NCI-H1930 (cell line): ENCODE results near the gene GABRR2.

Experiments
- DNase-seq, 2 experiments: peaks; one replicate each; lab custom pipeline; 2025; lab: John Stamatoyannopoulos, UW

The GABRR2 gene

DNA sequence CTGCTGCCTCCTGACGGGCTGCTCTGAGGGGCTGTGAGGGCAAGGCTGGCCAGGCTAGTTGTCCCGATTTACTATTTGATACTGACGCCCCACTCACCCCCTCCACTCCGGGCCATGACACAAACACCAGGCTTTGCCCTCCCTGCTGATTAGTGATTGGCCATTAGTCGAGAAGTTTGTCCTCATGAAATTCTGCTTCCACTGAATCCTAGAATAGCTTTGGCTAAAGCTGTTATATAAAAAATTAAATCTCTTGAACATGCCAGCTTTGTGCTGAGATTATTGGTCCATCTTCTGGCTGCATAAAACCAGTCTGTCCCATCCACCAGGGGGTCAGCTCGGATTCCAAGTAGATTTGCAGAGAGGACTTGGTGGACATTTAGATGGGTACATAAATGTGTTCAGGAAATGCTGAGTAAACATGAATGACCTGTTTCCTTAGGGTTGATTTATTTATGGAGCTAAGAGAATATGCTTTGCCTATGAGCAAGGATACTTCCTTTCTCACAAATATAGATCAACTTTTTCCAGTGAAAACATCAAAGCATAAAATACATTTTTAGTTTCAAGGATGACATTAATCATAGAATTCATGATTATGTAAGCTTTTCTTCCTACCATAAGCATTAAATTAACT lies at the start of gene GABRR2:
GABRR2 (minus strand) TSS at position 51 of the 637 bp plus-strand sequence. CDS start 134 bp downstream, outside the sequence.
- no peak for DNase-seq

GRCh38 chr6:89364586-89364985 lies 49.5 kb upstream of the GABRR2 start:
- no peak for DNase-seq

- DNase-seq = no peak
Measured at GRCh38 chr6:89361171-89361570, 46.1 kb upstream of the GABRR2 start.

DNA sequence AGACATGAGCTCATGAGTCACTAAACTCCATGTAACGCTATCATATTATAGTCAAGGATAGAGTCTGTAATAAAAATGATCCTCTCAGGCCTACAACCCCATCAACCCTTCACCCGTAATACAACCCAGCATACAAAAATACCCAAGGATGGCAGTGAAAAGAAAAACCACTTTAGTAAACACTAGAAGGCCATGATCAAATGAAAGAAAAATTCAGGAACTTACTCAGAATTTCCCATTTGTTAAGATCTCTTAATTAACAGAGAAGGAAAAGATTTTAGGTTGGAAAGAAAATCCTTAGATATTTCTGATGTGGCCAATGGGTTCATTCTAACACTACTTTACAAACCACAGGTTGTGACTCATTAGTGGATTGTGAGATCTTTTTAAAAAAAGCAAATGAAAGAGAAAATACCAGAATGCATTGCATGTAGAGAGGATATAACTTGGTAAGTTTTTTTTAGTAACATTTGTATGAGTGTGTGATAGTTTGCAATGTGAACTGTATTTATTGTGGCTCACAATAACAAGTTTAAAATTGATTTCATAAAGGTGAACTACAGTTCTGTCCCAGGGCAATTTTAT lies 45.4 kb upstream of the GABRR2 start:
- no peak for DNase-seq

- DNase-seq = no peak
Measured at GRCh38 chr6:89359561-89359960, 44.5 kb upstream of the GABRR2 start.

GRCh38 chr6:89357390-89357789 lies 42.3 kb upstream of the GABRR2 start:
- no peak for DNase-seq

GRCh38 chr6:89356642-89357170 lies 41.6 kb upstream of the GABRR2 start:
- DNase-seq = no peak

DNA sequence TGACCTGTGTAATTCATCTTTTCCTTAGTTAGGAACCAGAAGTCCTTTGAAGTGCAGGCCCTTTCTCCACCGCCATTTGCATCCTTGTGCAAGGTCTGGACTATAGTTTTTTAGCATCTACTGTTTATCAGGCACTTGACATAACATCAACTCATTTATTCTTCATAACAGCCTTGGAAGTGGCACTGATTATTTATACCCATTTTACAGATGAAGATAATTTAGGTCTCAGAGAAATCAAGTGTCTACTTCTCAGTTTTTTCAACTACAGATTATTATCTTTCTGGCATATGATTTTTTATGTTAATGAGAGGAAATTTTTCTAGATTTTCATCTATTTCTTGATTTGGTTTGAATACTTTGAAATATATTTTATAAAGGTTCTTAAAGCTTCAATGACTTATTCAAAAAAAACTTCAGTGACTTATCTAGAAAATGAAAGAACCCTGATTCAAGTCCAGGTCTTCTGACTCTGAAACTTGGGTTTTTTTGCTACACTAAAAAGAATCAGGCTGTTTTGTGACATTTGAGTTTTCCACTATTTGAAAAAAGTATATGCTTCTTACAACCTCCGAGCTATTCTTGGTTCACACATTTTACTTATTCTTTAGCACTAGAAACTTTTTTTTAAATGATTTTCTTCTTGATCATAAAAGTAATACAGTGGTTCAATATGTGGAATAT lies 40.6 kb upstream of the GABRR2 start:
- DNase-seq = no peak

GRCh38 chr6:89353702-89354392 lies 38.7 kb upstream of the GABRR2 start:
- peak; percentile 57 to 75 for DNase-seq

- DNase-seq = no peak
Measured at GRCh38 chr6:89353118-89353556, 38.0 kb upstream of the GABRR2 start.

- DNase-seq = peak in 1 of 2 experiments; percentile 44
Measured at GRCh38 chr6:89352278-89353117, 37.4 kb upstream of the GABRR2 start, which contains the start of gene UBE2J1. TSS of gene UBE2J1 (minus strand) at chr6:89352722. CDS start at chr6:89352569, 153 bp downstream.

GRCh38 chr6:89351671-89352277 lies 36.7 kb upstream of the GABRR2 start:
- no peak for DNase-seq

DNA sequence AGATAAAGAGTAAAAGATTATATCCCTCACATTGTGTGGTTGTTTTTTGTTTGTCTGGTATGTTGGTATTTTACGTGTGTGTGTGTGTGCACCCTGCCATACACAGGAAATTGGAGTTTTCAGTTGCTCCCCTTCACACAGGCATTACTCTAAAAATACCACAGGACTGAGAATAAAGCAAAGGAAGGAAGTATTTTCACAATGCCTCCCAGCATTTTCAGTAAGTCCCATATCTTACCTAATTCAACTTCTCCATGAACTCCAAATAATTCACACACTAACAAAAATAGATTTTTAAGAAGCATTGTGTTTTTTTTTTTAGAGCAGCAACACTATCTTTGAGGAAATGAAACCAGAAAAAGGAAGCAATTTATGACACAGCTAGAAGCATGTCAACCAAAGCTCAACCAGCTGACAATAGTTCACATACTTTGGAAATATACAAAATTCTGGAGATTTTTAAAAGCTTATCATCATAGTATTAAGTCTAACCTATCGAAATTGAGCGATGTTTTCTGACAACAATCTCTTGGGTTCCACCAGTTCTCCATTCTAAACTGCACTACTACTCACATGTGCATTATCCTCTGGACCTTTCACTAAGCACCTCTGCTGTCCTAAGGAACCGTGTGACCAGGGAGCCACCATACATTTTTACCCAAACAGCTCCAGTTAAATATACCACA lies 35.3 kb upstream of the GABRR2 start:
- DNase-seq = no peak

DNA sequence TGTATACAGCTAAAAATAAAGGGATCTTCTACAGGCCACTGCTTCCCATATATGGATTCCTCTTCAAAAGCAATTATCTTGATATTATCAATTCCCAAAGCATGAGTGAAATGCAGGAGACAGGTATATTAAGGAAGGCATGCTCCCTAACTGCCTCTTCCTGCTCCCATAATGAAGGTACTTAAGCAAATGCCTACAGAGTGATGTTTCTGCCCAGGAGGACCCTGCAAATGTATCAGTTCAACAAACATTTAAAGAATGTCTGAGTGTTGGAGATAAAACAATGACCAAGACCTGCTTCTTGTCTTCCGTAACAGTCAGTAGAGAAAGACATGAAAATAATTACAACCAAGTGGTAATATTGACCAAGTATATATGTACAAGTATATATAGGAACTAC lies 33.3 kb upstream of the GABRR2 start:
- DNase-seq = no peak

- no peak for DNase-seq
Measured at GRCh38 chr6:89347825-89348224, 32.7 kb upstream of the GABRR2 start.

- no peak for DNase-seq
Measured at GRCh38 chr6:89346433-89346832, 31.3 kb upstream of the GABRR2 start.

- DNase-seq = no peak
Measured at GRCh38 chr6:89339565-89339964, 24.5 kb upstream of the GABRR2 start.

- DNase-seq = no peak
Measured at GRCh38 chr6:89335164-89335563, 20.1 kb upstream of the GABRR2 start.

- no peak for DNase-seq
Measured at GRCh38 chr6:89330910-89331309, 15.8 kb upstream of the GABRR2 start.

DNA sequence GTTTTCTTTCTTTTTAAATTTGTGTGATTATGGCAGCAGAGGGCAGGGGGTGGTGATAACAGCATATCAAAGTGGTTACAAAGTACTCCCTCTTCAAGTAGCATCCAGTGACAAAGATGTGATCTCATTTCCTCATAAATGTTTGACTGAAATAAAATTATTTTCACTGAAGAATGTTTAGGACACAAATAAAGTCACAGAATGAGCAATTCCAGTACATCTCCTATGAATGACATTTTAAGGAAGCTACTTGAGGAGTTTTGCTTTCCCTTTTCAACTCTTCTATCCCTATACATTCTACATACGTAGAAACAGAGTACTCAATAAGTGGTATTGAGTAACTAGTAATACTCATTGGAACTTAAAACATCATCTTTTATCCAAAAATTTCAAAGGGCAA lies 13.9 kb upstream of the GABRR2 start:
- no peak for DNase-seq
